GM13976 (cell line): Measurements from ENCODE around the gene ZBTB24.

Experiments used
- DNase-seq: peaks from one replicate; pipeline ENCODE4 v3.0.0; 2012; ENCODE audit warnings: low spot score
- CTCF ChIP-seq: IDR thresholded peaks from 2 replicates; pipeline ENCODE4 v1.5.1; 2012; ENCODE audit warnings: borderline replicate concordance, mild to moderate bottlenecking; ENCODE audit not compliant: insufficient read depth; ENCODE audit errors: extremely low read depth, missing control alignments, control extremely low read depth
- in situ Hi-C: fragments of 300-500 bp; cut with MboI; formaldehyde crosslinking; loops from one replicate; pipeline ENCODE4 v1.12.0; 2022; ENCODE audit warnings: low sequenced_read_pairs, mixed read lengths, inconsistent platforms; ENCODE audit not compliant: unreplicated experiment

The ZBTB24 gene

GRCh38 chr6:109511832-109512231 lies 28.8 kb upstream of the ZBTB24 start:
- in situ Hi-C loops: loop anchor here (25.0 kb wide), 1 partner anchor 875 kb away; no protein-coding TSS in a partner anchor
- no peak for TF ChIP-seq CTCF
- no peak for DNase-seq

GRCh38 chr6:109510358-109510757 lies 27.3 kb upstream of the ZBTB24 start:
- TF ChIP-seq CTCF: no peak
- DNase-seq: no peak
- in situ Hi-C loops: loop anchor here (25.0 kb wide), 1 partner anchor 877 kb away; no protein-coding TSS in a partner anchor

- in situ Hi-C loops: loop anchor here (25.0 kb wide), 1 partner anchor 879 kb away; no protein-coding TSS in a partner anchor
- TF ChIP-seq CTCF: no peak
- no peak for DNase-seq
Measured at GRCh38 chr6:109508166-109508860, 25.3 kb upstream of the ZBTB24 start.

- DNase-seq: no peak
- TF ChIP-seq CTCF: no peak
- in situ Hi-C loops: loop anchor here (25.0 kb wide), 1 partner anchor 880 kb away; no protein-coding TSS in a partner anchor
Measured at GRCh38 chr6:109507490-109508072, 24.6 kb upstream of the ZBTB24 start.

GRCh38 chr6:109506841-109507240 lies 23.8 kb upstream of the ZBTB24 start:
- in situ Hi-C loops: loop anchor here (25.0 kb wide), 1 partner anchor 880 kb away; no protein-coding TSS in a partner anchor
- DNase-seq: no peak
- TF ChIP-seq CTCF: no peak

GRCh38 chr6:109506314-109506713 lies 23.3 kb upstream of the ZBTB24 start:
- in situ Hi-C loops: loop anchor here (25.0 kb wide), 1 partner anchor 881 kb away; no protein-coding TSS in a partner anchor
- TF ChIP-seq CTCF: no peak

More at GRCh38 chr6:109506314-109506713, 23.3 kb upstream of the ZBTB24 start:
- no peak for DNase-seq
